ENCODE results near the gene POLR1A.

DNA sequence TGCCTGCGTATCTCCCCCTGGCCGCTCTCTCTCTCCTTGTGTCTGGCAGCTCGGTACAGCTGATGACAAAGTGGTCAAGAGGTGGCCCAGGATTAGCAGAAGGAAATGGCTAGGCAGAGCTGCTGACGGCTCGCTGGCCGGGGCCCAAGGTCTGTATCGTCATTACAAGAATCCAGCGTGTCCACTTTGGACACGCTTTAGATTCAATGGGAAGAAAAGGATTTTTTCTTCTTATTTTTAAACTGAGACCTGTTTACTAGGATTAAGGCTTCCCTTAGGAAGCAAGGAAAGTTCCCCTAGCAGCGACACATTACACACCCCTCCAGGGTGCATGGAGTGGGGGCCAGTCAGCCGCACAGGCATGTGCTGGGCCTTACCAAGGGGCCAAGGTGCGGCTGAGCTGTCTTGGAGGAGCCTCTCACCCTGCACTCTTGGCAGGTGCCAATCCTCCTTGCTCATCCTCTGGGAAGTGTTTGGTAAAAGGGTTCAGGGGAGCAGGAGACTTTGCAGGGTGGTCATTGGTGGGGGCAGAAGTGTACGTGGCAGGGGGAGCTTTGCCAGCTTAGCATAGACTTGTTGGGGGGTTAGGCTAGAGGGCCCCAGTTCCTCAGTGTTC, 76.8 kb downstream of the POLR1A start:
- TF ChIP-seq, protein P1, sequence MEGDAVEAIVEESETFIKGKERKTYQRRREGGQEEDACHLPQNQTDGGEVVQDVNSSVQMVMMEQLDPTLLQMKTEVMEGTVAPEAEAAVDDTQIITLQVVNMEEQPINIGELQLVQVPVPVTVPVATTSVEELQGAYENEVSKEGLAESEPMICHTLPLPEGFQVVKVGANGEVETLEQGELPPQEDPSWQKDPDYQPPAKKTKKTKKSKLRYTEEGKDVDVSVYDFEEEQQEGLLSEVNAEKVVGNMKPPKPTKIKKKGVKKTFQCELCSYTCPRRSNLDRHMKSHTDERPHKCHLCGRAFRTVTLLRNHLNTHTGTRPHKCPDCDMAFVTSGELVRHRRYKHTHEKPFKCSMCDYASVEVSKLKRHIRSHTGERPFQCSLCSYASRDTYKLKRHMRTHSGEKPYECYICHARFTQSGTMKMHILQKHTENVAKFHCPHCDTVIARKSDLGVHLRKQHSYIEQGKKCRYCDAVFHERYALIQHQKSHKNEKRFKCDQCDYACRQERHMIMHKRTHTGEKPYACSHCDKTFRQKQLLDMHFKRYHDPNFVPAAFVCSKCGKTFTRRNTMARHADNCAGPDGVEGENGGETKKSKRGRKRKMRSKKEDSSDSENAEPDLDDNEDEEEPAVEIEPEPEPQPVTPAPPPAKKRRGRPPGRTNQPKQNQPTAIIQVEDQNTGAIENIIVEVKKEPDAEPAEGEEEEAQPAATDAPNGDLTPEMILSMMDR (IDR thresholded peaks at IDR 0.05; ENCODE audit: poor library complexity) = no peak
- no peak for TF ChIP-seq EZH2phosphoT487 (IDR thresholded peaks at IDR 0.05; ENCODE audit: low read depth, severe bottlenecking, unreplicated experiment)
